HCT116 (cell line): ENCODE data around the gene SLC35F1. TPM values are rescaled to one million over a fixed set of nuclear protein-coding genes. Genes with fewer than 3 reads are reported as not detected.

Source experiments
- ATAC-seq: fragments of 200-7000 bp; cut with Tn5 transposase; 2 replicates; pipeline ENCODE4 v1.9.1; 2020; ENCODE audit warnings: mild to moderate bottlenecking, moderate library complexity
- BruUV-seq: library from RNA; stranded (reverse); fragments of 400-500 nt; replicated peaks from 2 replicates; lab custom pipeline; 2021; lab: Mats Ljungman, UMichigan
- CTCF ChIA-PET: fragments of 300-600 bp; sonication (Branson Sonifier 250); formaldehyde crosslinking; loops from one replicate; lab custom pipeline; 2021; ENCODE audit warnings: antibody characterized with exemption; lab: Charles Lee
- POLR2A ChIA-PET: fragments of 300-600, 350-600 bp; sonication (Branson Sonifier 250); formaldehyde crosslinking; loops from one replicate; lab custom pipeline; 2021; ENCODE audit warnings: antibody characterized with exemption; lab: Charles Lee
- RAD21 ChIA-PET, 2 experiments: fragments of 300-600 bp; sonication (Branson Sonifier 250); formaldehyde crosslinking; loops; one replicate each; lab custom pipeline; 2023; ENCODE audit warnings: low total read pairs in 2 of 2; ENCODE audit not compliant: uncharacterized antibody in 2 of 2, unreplicated experiment in 2 of 2, low non-redundant PET in 1 of 2; lab: Charles Lee
- DNase-seq: peaks from one replicate; pipeline ENCODE4 v3.0.0-alpha.2; 2010; ENCODE audit warnings: low read depth, low spot score
- H2AFZ ChIP-seq: fragments of 200-600 bp; shearing (Covaris generic), sonication (generic); 2 replicates; pipeline ENCODE4 v1.6.1; 2017; ENCODE audit warnings: low read depth, mixed run types, mixed read lengths, antibody characterized with exemption, low read length; ENCODE audit not compliant: poor library complexity, severe bottlenecking
- H3K27ac ChIP-seq: 2 replicates; pipeline ENCODE4 v1.5.1; 2012; ENCODE audit warnings: low read depth, low read length
- H3K27me3 ChIP-seq: fragments of 200-600 bp; sonication (generic); 2 replicates; pipeline ENCODE4 v1.6.1; 2016; ENCODE audit warnings: mixed run types, low read length, mixed read lengths; ENCODE audit not compliant: insufficient read depth
- H3K36me3 ChIP-seq, 2 experiments: fragments of 200-500 bp in 1 of 2; fragments of 200-600 bp in 1 of 2; sonication (Bioruptor generic) in 1 of 2; sonication (generic) in 1 of 2; 2 replicates each; pipeline versions ENCODE4 v1.5.1 to v1.6.1; 2014 to 2016; ENCODE audit warnings: low read length in 2 of 2, inconsistent platforms in 1 of 2, mixed read lengths in 1 of 2, mixed run types in 1 of 2; ENCODE audit not compliant: insufficient read depth in 2 of 2, control insufficient read depth in 1 of 2
- H3K4me1 ChIP-seq, 2 experiments: fragments of 200-600 bp in 1 of 2; sonication (generic) in 1 of 2; 2 replicates each; pipeline versions ENCODE4 v1.5.1 to v1.6.1; 2012 to 2017; ENCODE audit warnings: low read length in 2 of 2, inconsistent platforms in 1 of 2, mild to moderate bottlenecking in 1 of 2, mixed read lengths in 1 of 2, mixed run types in 1 of 2, moderate library complexity in 1 of 2; ENCODE audit not compliant: insufficient read depth in 2 of 2, control insufficient read depth in 1 of 2
- H3K4me2 ChIP-seq: fragments of 200-600 bp; sonication (generic); 2 replicates; pipeline ENCODE4 v1.6.1; 2017; ENCODE audit warnings: mixed run types, low read length, mixed read lengths
- H3K4me3 ChIP-seq, 2 experiments: fragments of 200-600 bp in 1 of 2; sonication (generic) in 1 of 2; replicated peaks in 1 of 2; 2 replicates each; pipeline ENCODE4 v1.5.1; 2011 to 2016; ENCODE audit warnings: low read length in 2 of 2, control low read depth in 1 of 2, low read depth in 1 of 2, mild to moderate bottlenecking in 1 of 2, mixed read lengths in 1 of 2, mixed run types in 1 of 2
- H3K79me2 ChIP-seq: fragments of 200-600 bp; sonication (generic); 2 replicates; pipeline ENCODE4 v1.6.1; 2017; ENCODE audit warnings: mild to moderate bottlenecking, mixed run types, low read length, moderate library complexity, mixed read lengths; ENCODE audit not compliant: insufficient read depth
- H3K9ac ChIP-seq: fragments of 200-600 bp; sonication (generic); 2 replicates; pipeline ENCODE4 v1.6.1; 2016; ENCODE audit warnings: low read length, mixed read lengths
- H3K9me2 ChIP-seq: fragments of 200-600 bp; sonication (generic), shearing (Covaris generic); 2 replicates; pipeline ENCODE4 v1.6.1; 2017; ENCODE audit warnings: mixed run types, mild to moderate bottlenecking, moderate library complexity; ENCODE audit not compliant: insufficient read depth
- H3K9me3 ChIP-seq, 2 experiments: fragments of 200-500 bp in 1 of 2; fragments of 200-600 bp in 1 of 2; sonication (Bioruptor generic) in 1 of 2; sonication (generic) in 1 of 2; 2 replicates each; pipeline ENCODE4 v1.6.1; 2014 to 2017; ENCODE audit warnings: low read length in 2 of 2, mixed read lengths in 2 of 2, inconsistent platforms in 1 of 2, low read depth in 1 of 2, mild to moderate bottlenecking in 1 of 2, mixed run types in 1 of 2, moderate library complexity in 1 of 2; ENCODE audit not compliant: control insufficient read depth in 1 of 2, insufficient read depth in 1 of 2
- H4K20me1 ChIP-seq: fragments of 200-600 bp; sonication (generic), shearing (Covaris generic); 2 replicates; pipeline ENCODE4 v1.6.1; 2017; ENCODE audit warnings: mixed run types, mild to moderate bottlenecking, moderate library complexity; ENCODE audit not compliant: insufficient read depth
- CBX3 ChIP-seq: IDR thresholded peaks from 2 replicates; pipeline ENCODE4 v1.6.1; 2012; ENCODE audit warnings: low read depth
- CTCF ChIP-seq, 3 experiments: fragments of 200-600 bp in 1 of 3; sonication (generic) in 1 of 3; IDR thresholded peaks in 2 of 3; conservative IDR thresholded peaks in 1 of 3; 2 replicates each; pipeline ENCODE4 v1.5.1; 2012 to 2017; ENCODE audit warnings: low read depth in 2 of 3, low read length in 2 of 3, antibody characterized with exemption in 1 of 3, borderline replicate concordance in 1 of 3, control low read depth in 1 of 3, mild to moderate bottlenecking in 1 of 3, mixed read lengths in 1 of 3, mixed run types in 1 of 3, moderate library complexity in 1 of 3; ENCODE audit not compliant: insufficient read depth in 1 of 3
- EGR1 ChIP-seq: IDR thresholded peaks from 2 replicates; pipeline ENCODE4 v1.6.1; 2012; ENCODE audit warnings: low read depth
- ELF1 ChIP-seq: IDR thresholded peaks from 2 replicates; pipeline ENCODE4 v1.6.1; 2012; ENCODE audit warnings: low read depth, borderline replicate concordance
- EZH2 ChIP-seq: fragments of 200-600 bp; sonication (generic); IDR thresholded peaks from 2 replicates; pipeline ENCODE4 v1.6.1; 2017; ENCODE audit warnings: antibody characterized with exemption, mixed run types
- EZH2phosphoT487 ChIP-seq: fragments of 200-600 bp; IDR thresholded peaks from 2 replicates; pipeline ENCODE4 v1.6.1; 2018; ENCODE audit warnings: antibody characterized with exemption, borderline replicate concordance
- FOSL1 ChIP-seq: IDR thresholded peaks from 2 replicates; pipeline ENCODE4 v1.6.1; 2012; ENCODE audit warnings: low read depth
- JUND ChIP-seq: IDR thresholded peaks from 2 replicates; pipeline ENCODE4 v1.6.1; 2012
- POLR2A ChIP-seq: IDR thresholded peaks from 2 replicates; pipeline ENCODE4 v1.7.0; 2011; ENCODE audit warnings: borderline replicate concordance; ENCODE audit not compliant: insufficient read depth, insufficient read length; ENCODE audit errors: extremely low read depth
- RAD21 ChIP-seq: IDR thresholded peaks from 2 replicates; pipeline ENCODE4 v1.6.1; 2012; ENCODE audit warnings: low read depth, mild to moderate bottlenecking
- SP1 ChIP-seq: IDR thresholded peaks from 2 replicates; pipeline ENCODE4 v1.6.1; 2012; ENCODE audit warnings: low read depth
- SRF ChIP-seq: IDR thresholded peaks from 2 replicates; pipeline ENCODE4 v1.6.1; 2012; ENCODE audit warnings: low read depth
- YY1 ChIP-seq: IDR thresholded peaks from 2 replicates; pipeline ENCODE4 v1.6.1; 2011; ENCODE audit warnings: low read length, low read depth, moderate library complexity, mild to moderate bottlenecking; ENCODE audit not compliant: insufficient replicate concordance; ENCODE audit errors: extremely low read depth
- ZBTB33 ChIP-seq: IDR thresholded peaks from 2 replicates; pipeline ENCODE4 v1.6.1; 2011; ENCODE audit warnings: mild to moderate bottlenecking, low read length, moderate library complexity; ENCODE audit not compliant: insufficient replicate concordance; ENCODE audit errors: extremely low read depth
- intact Hi-C: fragments of 100-400 bp; cut with micrococcal nuclease; formaldehyde crosslinking; loops from 2 replicates; pipeline ENCODE4 v1.10.0; 2022
- total RNA-seq: library from RNA; stranded (reverse); gene quantifications from one replicate; pipeline ENCODE4 v1.2.1, GENCODE V29; 2021; ENCODE audit not compliant: unreplicated experiment

SLC35F1 gene
- total RNA-seq, 1 experiment from 2014 or later, result 0.07 TPM

GRCh38 chr6:117932001-117932400 lies 24.9 kb downstream of the SLC35F1 start:
- no peak overlapping the region for H3K4me3 ChIP-seq
- H3K27me3 ChIP-seq, result no peaks in the 10 kb centered on the region
- H3K9me3 ChIP-seq, result no peaks in the 10 kb centered on the region; a peak in 1 of 4 replicates
- POLR2A ChIA-PET, result no interaction called here
- H3K9ac ChIP-seq, result no peak overlapping the region
- BruUV-seq, result no TSS peak
- ATAC-seq, result no peak
- TF ChIP-seq JUND (no peak), CTCF (IDR thresholded peaks at IDR 0.05 in 2 of 3, conservative IDR thresholded peaks at IDR 0.05 in 1 of 3; ENCODE audit: borderline replicate concordance in 1 of 3, insufficient read depth in 1 of 3, low read depth in 2 of 3, low read length in 2 of 3) (no peak), SRF (no peak), ELF1 (no peak), SP1 (no peak), FOSL1 (no peak), POLR2A (no peak), EZH2phosphoT487 (no peak), EZH2 (no peak), YY1 (no peak), EGR1 (no peak), ZBTB33 (no peak), CBX3 (no peak), RAD21 (no peak)
- H4K20me1 ChIP-seq, result no peaks in the 10 kb centered on the region
- no peak for DNase-seq
- no peaks in the 10 kb centered on the region for H3K9me2 ChIP-seq
- H3K4me1 ChIP-seq, result no peaks in the 10 kb centered on the region
- CTCF ChIA-PET, result no interaction called here
- H3K4me2 ChIP-seq, result no peak overlapping the region
- no peak overlapping the region for H2AFZ ChIP-seq
- intact Hi-C loops, result no loop called here
- RAD21 ChIA-PET, result no interaction called here
- no peaks in the 10 kb centered on the region for H3K79me2 ChIP-seq
- no peak overlapping the region for H3K27ac ChIP-seq
- H3K36me3 ChIP-seq, result no peaks in the 10 kb centered on the region
